Natural killer cell (primary cell): ENCODE results near the gene SPATA12. TPM values are rescaled to one million over a fixed set of nuclear protein-coding genes. Genes with fewer than 3 reads are reported as not detected.

ENCODE experiments used
- ATAC-seq, 3 donors: fragments of 150-1000 bp in 2 of 3; fragments of 200-7000 bp in 1 of 3; cut with Tn5 transposase; 1 replicate in 1 of 3; 2 replicates in 2 of 3; pipeline ENCODE4 v1.10.0; 2021; ENCODE audit warnings: mild to moderate bottlenecking in 2 of 3, moderate library complexity in 2 of 3
- DNase-seq, 2 donors: peaks; one replicate each; pipeline versions ENCODE4 v3.0.0 to v3.0.0-alpha.2; 2013 to 2021; ENCODE audit warnings: mixed read lengths in 1 of 2
- H3K27ac ChIP-seq: one replicate; pipeline ENCODE4 v1.5.1; 2013; ENCODE audit warnings: mild to moderate bottlenecking, low read length
- H3K27me3 ChIP-seq: one replicate; pipeline ENCODE4 v1.6.1; 2013; ENCODE audit warnings: low read length; ENCODE audit not compliant: control insufficient read depth, insufficient read depth
- H3K36me3 ChIP-seq: one replicate; pipeline ENCODE4 v1.6.1; 2013; ENCODE audit warnings: low read length; ENCODE audit not compliant: control insufficient read depth, insufficient read depth
- H3K4me1 ChIP-seq: one replicate; pipeline ENCODE4 v1.6.1; 2013; ENCODE audit warnings: low read length; ENCODE audit not compliant: control insufficient read depth, insufficient read depth
- H3K4me3 ChIP-seq: one replicate; pipeline ENCODE4 v1.5.1; 2013; ENCODE audit warnings: low read length
- H3K9me3 ChIP-seq: one replicate; pipeline ENCODE4 v1.6.1; 2013; ENCODE audit warnings: low read length; ENCODE audit not compliant: control insufficient read depth, insufficient read depth
- H3K27ac Mint-ChIP-seq, 2 donors: one replicate each; pipeline ENCODE4 v1.8.0; 2022; ENCODE audit warnings: mild to moderate bottlenecking in 2 of 2, mixed read lengths in 2 of 2, moderate library complexity in 1 of 2
- H3K27me3 Mint-ChIP-seq, 2 donors: one replicate each; pipeline ENCODE4 v1.8.0; 2022; ENCODE audit warnings: low read depth in 2 of 2, mixed read lengths in 2 of 2
- H3K36me3 Mint-ChIP-seq: one replicate; pipeline ENCODE4 v1.8.0; 2022; ENCODE audit warnings: mixed read lengths
- H3K4me1 Mint-ChIP-seq, 2 donors: one replicate each; pipeline ENCODE4 v1.8.0; 2022; ENCODE audit warnings: mixed read lengths in 2 of 2
- H3K4me3 Mint-ChIP-seq: one replicate; pipeline ENCODE4 v1.8.0; 2022; ENCODE audit warnings: mild to moderate bottlenecking, moderate library complexity, mixed read lengths
- H3K9me3 Mint-ChIP-seq, 2 donors: one replicate each; pipeline ENCODE4 v1.8.0; 2022; ENCODE audit warnings: mixed read lengths in 2 of 2
- CTCF ChIP-seq: fragments of 200-600 bp; IDR thresholded peaks from one replicate; pipeline ENCODE4 v1.8.0; 2022; ENCODE audit warnings: antibody characterized with exemption
- WGBS: methylation state at CpG from one replicate; pipeline ENCODE4 v1.1.7; 2013; ENCODE audit warnings: missing lambda C conversion rate; ENCODE audit not compliant: insufficient coverage; 5-methylcytosine and 5-hydroxymethylcytosine counted together
- intact Hi-C: fragments of 100-400 bp; cut with micrococcal nuclease; formaldehyde crosslinking; loops from one replicate; pipeline ENCODE4 v1.14.2; 2022
- total RNA-seq, 4 donors: library from RNA; stranded (reverse); fragments of 120-200 nt in 1 of 4; gene quantifications; one replicate each; pipeline versions ENCODE4 v1.2.3 to v1.2.4, GENCODE V29; 2013 to 2022

SPATA12 gene
- total RNA-seq, 3 donors from 2014 or later (not counting 1 experiment from before 2014, with no cell fraction given) = not detected

GRCh38 chr3:57046101-57046765, 14.2 kb upstream of the SPATA12 start:
- Histone ChIP-seq H3K4me3 (no peak overlapping the region), H3K9me3 (no peaks in the 10 kb centered on the region), H3K27ac (no peak overlapping the region), H3K27me3 (no peaks in the 10 kb centered on the region), H3K4me1 (no peaks in the 10 kb centered on the region), H3K36me3 (no peaks in the 10 kb centered on the region)
- Mint-ChIP-seq H3K4me1 (no peaks in the 10 kb centered on the region), H3K27ac (no peak overlapping the region), H3K36me3 (no peaks in the 10 kb centered on the region), H3K9me3 (no peaks in the 10 kb centered on the region), H3K27me3 (peaks cover 0 to 25% of the 10 kb centered on the region in 2 donors), H3K4me3 (no peak overlapping the region)
- no peak for DNase-seq
- TF ChIP-seq CTCF = no peak
- no peak for ATAC-seq
- intact Hi-C loops = no loop called here
- 75% methylated on average over 7 of the region's 7 CpGs for WGBS

DNA sequence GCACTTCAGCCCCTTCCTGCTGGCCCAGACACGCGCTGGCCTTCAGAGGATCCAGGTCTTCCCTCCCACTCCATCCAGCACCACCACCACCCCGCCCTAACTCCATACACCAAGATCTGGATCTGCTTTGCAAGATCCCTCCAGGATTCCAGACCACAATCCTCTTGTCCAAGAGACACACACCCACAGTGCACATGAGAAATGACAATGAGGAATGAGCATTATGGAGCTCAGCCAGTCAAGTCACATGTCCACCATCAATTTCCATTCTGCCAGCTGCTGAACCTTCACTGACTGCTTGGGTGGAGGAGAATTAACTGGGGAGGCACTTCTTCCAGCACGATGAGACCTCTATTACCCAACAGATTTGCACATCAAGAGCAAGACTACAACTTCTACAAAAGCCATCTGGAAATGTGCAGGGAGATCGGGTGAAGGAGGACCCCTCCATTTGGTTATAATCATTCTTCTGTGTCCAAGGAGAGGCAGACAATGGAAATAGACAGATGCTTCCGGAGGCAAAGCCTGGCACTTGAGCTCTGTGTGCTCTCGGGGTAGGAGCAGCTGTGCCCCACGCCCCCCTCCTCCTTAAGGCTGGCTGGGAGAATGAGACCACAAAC, 12.3 kb upstream of the SPATA12 start:
- Mint-ChIP-seq H3K36me3 (no peaks in the 10 kb centered on the region), H3K27ac (no peak overlapping the region), H3K9me3 (no peaks in the 10 kb centered on the region), H3K4me3 (no peak overlapping the region), H3K4me1 (no peaks in the 10 kb centered on the region), H3K27me3 (peaks cover 0 to 20% of the 10 kb centered on the region in 2 donors)
- no peaks in the 10 kb centered on the region for H3K4me1 ChIP-seq
- intact Hi-C loops = no loop called here
- no peak for TF ChIP-seq CTCF
- DNase-seq (no peak), ATAC-seq (no peak)
- H3K9me3 ChIP-seq = no peaks in the 10 kb centered on the region
- 54% methylated on average over 7 of the region's 8 CpGs for WGBS
- H3K4me3 ChIP-seq = no peak overlapping the region
- H3K27ac ChIP-seq = no peak overlapping the region
- no peaks in the 10 kb centered on the region for H3K36me3 ChIP-seq
- no peaks in the 10 kb centered on the region for H3K27me3 ChIP-seq

GRCh38 chr3:57048728-57049127, 11.7 kb upstream of the SPATA12 start:
- H3K27me3 Mint-ChIP-seq = peaks cover 0 to 19% of the 10 kb centered on the region in 2 donors

More at GRCh38 chr3:57048728-57049127, 11.7 kb upstream of the SPATA12 start:
- intact Hi-C loops = no loop called here
- no peak overlapping the region for H3K4me3 ChIP-seq
- no peaks in the 10 kb centered on the region for H3K36me3 ChIP-seq
- Mint-ChIP-seq H3K4me1 (no peaks in the 10 kb centered on the region), H3K36me3 (no peaks in the 10 kb centered on the region), H3K9me3 (no peaks in the 10 kb centered on the region), H3K4me3 (no peak overlapping the region), H3K27ac (no peak overlapping the region)
- H3K4me1 ChIP-seq = no peaks in the 10 kb centered on the region
- H3K27ac ChIP-seq = no peak overlapping the region
- WGBS = 64% methylated on average over 4 of the region's 4 CpGs
- ATAC-seq (no peak), DNase-seq (no peak)
- TF ChIP-seq CTCF = no peak
- H3K9me3 ChIP-seq = no peaks in the 10 kb centered on the region
- H3K27me3 ChIP-seq = no peaks in the 10 kb centered on the region
